Neural crest cell (in vitro differentiated cells): Measurements from ENCODE around the gene NDUFS8. TPM values are rescaled to one million over a fixed set of nuclear protein-coding genes. Genes with fewer than 3 reads are reported as not detected.

Experiments
- DNase-seq: peaks from one replicate; pipeline ENCODE4 v3.0.0; 2021; ENCODE audit warnings: low read depth, mixed read lengths, low spot score
- H3K27ac Mint-ChIP-seq: one replicate; pipeline ENCODE4 v1.8.0; 2021; ENCODE audit warnings: mild to moderate bottlenecking, mixed read lengths; ENCODE audit not compliant: unreplicated experiment
- H3K27me3 Mint-ChIP-seq: 2 replicates; pipeline ENCODE4 v1.8.0; 2021; ENCODE audit warnings: low read depth, mild to moderate bottlenecking, mixed read lengths
- H3K36me3 Mint-ChIP-seq: 2 replicates; pipeline ENCODE4 v1.8.0; 2021; ENCODE audit warnings: low read depth, mild to moderate bottlenecking, mixed read lengths
- H3K4me1 Mint-ChIP-seq: 2 replicates; pipeline ENCODE4 v1.8.0; 2021; ENCODE audit warnings: mixed read lengths
- H3K4me3 Mint-ChIP-seq: one replicate; pipeline ENCODE4 v1.8.0; 2021; ENCODE audit warnings: mild to moderate bottlenecking, mixed read lengths
- H3K9me3 Mint-ChIP-seq: 2 replicates; pipeline ENCODE4 v1.8.0; 2021; ENCODE audit warnings: mixed read lengths
- total RNA-seq: library from RNA; stranded (reverse); gene quantifications from 2 replicates; pipeline ENCODE4 v1.2.1, GENCODE V29; 2021
- TF ChIP-seq, protein P1 (sequence below): fragments of 200-600 bp; sonication (generic); conservative IDR thresholded peaks from 2 replicates; pipeline ENCODE4 v1.5.0; 2021; ENCODE audit warnings: antibody characterized with exemption, mild to moderate bottlenecking

Gene NDUFS8
- total RNA-seq, 1 donor from 2014 or later = 150 TPM

GRCh38 chr11:68052137-68052873, 21.8 kb downstream of the NDUFS8 start:
- H3K36me3 Mint-ChIP-seq = no peaks in the 10 kb centered on the region
- DNase-seq = no peak

GRCh38 chr11:68053117-68053516, 22.6 kb downstream of the NDUFS8 start:
- peaks cover 2% of the 10 kb centered on the region for H3K36me3 Mint-ChIP-seq
- no peak overlapping the region for H3K27ac Mint-ChIP-seq
- DNase-seq = no peak
- no peak overlapping the region for H3K4me3 Mint-ChIP-seq
- TF ChIP-seq, protein P1, sequence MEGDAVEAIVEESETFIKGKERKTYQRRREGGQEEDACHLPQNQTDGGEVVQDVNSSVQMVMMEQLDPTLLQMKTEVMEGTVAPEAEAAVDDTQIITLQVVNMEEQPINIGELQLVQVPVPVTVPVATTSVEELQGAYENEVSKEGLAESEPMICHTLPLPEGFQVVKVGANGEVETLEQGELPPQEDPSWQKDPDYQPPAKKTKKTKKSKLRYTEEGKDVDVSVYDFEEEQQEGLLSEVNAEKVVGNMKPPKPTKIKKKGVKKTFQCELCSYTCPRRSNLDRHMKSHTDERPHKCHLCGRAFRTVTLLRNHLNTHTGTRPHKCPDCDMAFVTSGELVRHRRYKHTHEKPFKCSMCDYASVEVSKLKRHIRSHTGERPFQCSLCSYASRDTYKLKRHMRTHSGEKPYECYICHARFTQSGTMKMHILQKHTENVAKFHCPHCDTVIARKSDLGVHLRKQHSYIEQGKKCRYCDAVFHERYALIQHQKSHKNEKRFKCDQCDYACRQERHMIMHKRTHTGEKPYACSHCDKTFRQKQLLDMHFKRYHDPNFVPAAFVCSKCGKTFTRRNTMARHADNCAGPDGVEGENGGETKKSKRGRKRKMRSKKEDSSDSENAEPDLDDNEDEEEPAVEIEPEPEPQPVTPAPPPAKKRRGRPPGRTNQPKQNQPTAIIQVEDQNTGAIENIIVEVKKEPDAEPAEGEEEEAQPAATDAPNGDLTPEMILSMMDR = no peak
- H3K9me3 Mint-ChIP-seq = no peaks in the 10 kb centered on the region
- peaks cover 4% of the 10 kb centered on the region for H3K4me1 Mint-ChIP-seq
- H3K27me3 Mint-ChIP-seq = no peaks in the 10 kb centered on the region

More at GRCh38 chr11:68052137-68052873, 21.8 kb downstream of the NDUFS8 start:
- TF ChIP-seq, protein P1 = no peak
- H3K27me3 Mint-ChIP-seq = no peaks in the 10 kb centered on the region
- H3K9me3 Mint-ChIP-seq = no peaks in the 10 kb centered on the region
- H3K4me3 Mint-ChIP-seq = no peak overlapping the region
- no peak overlapping the region for H3K27ac Mint-ChIP-seq
- peaks cover 4% of the 10 kb centered on the region for H3K4me1 Mint-ChIP-seq

GRCh38 chr11:68053981-68054812, 23.7 kb downstream of the NDUFS8 start:
- H3K27ac Mint-ChIP-seq = no peak overlapping the region
- H3K4me3 Mint-ChIP-seq = no peak overlapping the region
- no peaks in the 10 kb centered on the region for H3K27me3 Mint-ChIP-seq
- no peak for DNase-seq
- TF ChIP-seq, protein P1 = no peak
- peaks cover 8% of the 10 kb centered on the region for H3K36me3 Mint-ChIP-seq
- no peaks in the 10 kb centered on the region for H3K9me3 Mint-ChIP-seq
- peaks cover 4% of the 10 kb centered on the region for H3K4me1 Mint-ChIP-seq

- no peaks in the 10 kb centered on the region for H3K27me3 Mint-ChIP-seq
- H3K9me3 Mint-ChIP-seq = no peaks in the 10 kb centered on the region
- peak overlapping the region; percentile 75 for H3K27ac Mint-ChIP-seq
- DNase-seq = no peak
- TF ChIP-seq, protein P1 = no peak
- peaks cover 4% of the 10 kb centered on the region for H3K4me1 Mint-ChIP-seq
- H3K4me3 Mint-ChIP-seq = no peak overlapping the region
- peaks cover 19% of the 10 kb centered on the region for H3K36me3 Mint-ChIP-seq
These were observed 26.1 kb downstream of the NDUFS8 start for GRCh38 chr11:68056317-68057285.

GRCh38 chr11:68057807-68058206, 27.3 kb downstream of the NDUFS8 start:
- Mint-ChIP-seq H3K4me1 (peaks cover 4% of the 10 kb centered on the region), H3K36me3 (peaks cover 23% of the 10 kb centered on the region), H3K9me3 (no peaks in the 10 kb centered on the region), H3K27ac (no peak overlapping the region), H3K4me3 (no peak overlapping the region), H3K27me3 (no peaks in the 10 kb centered on the region)
- DNase-seq = no peak
- TF ChIP-seq, protein P1 = no peak
